ENCODE data around the gene ZNF304.

The ZNF304 gene

DNA sequence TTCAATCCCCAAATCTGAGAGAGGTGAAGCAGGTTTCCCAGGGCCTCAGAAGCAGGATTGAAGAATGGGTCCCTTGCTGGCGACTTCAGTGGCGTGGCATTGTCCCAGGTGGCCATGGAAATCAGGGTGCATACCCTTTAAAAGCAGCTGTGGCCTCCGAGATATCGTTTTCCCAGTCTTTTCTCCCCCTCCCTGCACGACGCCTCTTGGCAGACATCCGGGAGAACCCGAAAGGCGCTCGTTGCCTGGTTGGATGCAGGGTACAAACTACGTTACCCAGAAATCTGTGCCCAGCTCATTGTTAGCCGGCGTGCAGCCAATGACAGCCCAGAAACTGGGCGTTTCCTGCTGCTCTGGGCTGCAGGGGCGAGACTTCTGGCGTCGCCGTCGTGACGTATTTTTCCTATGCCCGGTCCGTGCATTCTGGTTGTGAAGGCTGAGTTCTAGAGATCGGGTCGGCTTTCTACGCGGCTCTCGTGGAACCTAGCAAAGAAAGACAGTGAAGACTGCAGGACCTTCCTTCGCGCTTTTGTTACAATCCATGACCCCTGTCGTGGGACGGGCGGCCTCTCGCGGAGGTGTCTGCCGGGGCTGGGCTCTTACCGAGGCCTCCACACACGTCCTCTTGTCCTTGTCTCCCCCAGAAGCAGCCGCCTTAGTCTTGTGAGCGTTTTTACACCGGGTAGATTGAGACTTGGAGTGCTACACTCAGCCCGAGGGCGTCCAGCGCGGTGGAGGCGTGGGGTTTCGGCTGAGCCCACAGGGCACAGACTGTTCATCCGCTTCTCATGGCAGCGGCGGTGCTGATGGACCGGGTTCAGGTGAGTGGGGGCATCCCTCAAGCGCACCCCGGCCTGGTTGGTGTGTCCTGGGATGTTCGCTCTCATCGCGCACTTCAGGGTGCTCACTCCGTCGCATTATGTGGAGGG, at the start of gene ZNF304:
TSS of gene ZNF304 (plus strand) at position 395 of the 929 bp plus-strand sequence. CDS start at position 789, 394 bp downstream.
- peak; percentile 97 for DNase-seq

DNA sequence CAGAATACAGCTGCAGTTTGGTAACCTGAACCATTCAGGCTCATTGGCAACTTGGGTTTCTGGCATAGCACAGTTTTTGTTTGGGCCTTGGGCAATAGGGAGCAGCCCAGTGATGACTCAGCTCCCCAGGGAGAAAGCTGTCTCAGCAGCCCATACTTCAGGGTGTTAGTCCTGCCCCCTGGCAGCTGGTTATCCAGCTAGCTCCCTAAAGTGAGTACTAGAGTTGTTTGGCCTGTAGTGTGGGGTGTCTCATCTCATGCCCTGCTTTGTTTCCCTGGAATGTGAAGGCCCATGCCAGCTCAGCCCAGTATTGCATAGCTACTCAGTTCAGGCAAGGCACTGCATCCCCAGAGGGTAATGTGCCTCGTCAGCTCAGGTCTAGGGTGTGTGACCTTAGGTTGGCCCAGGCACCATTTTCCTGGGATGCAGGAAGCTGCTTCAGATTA, 49.0 kb upstream of the ZNF304 start:
- peak; percentile 96 for DNase-seq

DNA sequence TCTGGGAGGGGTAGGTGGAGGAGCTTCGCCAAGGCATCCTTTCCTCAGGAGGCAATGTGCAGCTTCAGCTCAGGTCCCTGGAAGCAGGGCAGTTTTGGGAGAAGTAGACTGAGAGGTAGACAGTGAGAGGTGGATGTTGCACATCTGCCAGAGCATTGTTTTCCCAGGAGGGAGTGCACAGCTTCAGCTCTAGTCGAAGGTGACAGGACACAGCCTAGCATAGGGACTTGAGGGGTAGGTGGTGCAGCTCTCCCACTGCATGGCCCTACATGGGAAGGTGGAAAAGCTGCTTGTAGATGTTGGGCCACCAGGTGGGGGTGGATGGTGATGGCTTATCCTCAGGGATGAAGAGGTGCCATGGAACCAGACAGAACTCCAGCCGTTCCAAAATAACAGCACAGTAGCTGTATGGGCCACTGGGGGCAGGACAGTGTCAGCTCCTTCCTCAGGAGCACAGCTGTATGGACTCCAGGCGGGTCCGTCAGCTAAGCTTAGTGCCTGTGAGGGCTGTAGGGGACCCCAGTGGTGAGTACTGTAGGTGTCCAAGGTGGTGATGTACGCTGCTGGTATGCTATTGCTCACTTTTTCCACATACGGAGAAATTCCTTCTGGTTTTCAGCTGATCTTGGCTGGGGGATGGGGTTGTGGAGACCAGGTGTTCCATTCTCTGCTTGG, 48.2 kb upstream of the ZNF304 start:
- peak; percentile 27 for DNase-seq

DNA sequence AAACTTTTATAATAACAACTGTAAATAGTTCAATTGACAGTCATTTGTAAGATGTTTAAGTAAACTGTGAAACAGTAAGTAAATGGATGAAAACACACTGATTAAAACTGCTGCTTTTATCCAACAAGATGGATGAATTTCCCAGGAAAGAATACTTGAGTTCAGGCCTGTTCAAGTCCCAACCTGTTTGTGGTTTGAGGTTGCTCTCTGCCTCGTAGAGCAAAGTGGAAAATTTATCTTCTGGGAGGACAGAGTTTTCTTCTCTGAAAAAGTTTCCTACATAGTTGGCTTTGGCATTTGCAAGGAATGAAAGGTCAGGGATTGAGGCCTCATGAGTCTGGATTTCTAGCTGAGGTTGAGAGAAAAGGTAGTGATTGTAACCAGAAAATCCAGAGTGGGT, 46.0 kb upstream of the ZNF304 start:
- DNase-seq: no peak

DNA sequence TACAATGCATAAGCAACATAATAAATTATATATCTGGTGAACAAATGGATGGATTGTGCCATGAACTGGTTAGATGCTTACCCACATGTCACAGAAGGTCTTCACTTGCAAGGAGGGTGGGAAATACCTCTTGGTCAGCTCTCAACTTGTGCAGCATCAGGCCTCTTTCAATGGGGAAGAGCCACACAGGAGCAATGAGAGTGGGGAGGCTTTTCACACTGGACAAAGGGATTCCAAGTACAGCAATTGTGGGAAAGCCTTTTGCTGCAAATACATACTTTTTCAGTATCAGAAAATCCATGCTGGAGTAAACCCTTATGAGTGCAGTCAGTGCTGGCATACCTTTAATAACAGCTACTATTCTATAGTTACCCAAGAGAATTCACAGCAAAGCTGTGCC, 42.6 kb upstream of the ZNF304 start:
- DNase-seq: no peak

DNA sequence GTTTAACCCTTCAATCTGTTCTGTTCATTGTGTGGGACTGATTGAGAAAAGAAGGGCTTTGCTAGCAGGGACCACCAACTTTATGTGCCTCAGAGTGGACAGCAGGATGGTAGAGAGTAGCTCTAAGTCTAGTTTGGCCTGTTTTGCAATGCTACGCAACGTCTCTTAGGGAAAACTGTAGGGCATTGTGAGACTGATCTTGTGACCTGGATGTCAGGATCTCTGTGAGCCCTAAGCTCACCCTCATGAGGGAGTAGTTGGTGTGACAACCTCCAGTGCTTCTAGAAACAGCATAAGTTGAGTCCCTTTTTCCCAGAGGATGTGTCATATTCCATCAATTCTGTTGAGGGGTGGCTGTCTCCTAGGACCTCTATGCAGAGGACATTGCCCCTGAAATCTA, 40.3 kb upstream of the ZNF304 start:
- DNase-seq: no peak

DNA sequence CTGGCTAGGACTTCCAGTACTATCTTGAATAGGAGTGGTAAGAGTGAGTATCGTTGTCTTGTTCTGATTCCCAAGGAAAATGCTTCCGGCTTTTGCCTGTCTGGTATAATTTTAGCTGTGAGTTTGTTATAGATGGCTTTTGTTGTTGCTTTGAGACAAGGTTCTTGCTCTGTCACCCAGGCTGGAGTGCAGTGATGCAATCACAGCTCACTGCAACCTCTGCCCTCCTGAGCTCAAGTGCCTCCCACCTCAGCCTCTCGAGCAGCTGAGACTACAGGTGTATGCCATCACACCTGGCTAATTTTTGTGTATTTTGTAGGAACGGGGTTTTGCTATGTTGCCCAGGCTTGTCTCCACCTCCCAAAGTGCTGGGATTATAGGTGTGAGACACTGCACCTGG, 36.9 kb upstream of the ZNF304 start:
- DNase-seq: no peak

DNA sequence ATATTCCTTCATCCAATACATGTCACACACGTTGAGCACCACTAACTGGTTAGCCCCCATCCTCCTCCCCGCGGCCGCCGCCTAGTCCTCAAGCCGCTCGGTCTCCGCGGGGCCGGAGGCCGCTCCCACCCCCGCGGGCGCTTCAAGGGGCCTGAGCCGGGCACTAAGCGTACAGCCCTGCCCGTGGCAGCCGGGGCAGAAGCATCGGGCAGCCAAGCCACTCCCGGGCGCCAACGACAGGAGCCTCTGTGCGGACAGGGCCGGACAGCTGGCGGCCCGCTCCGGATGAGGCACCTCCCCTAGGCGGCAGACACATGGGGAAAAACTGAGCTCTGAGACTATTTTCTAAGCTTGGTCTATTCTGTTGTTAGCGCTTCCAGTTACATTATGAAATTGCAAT, 33.6 kb upstream of the ZNF304 start:
- DNase-seq: no peak

DNA sequence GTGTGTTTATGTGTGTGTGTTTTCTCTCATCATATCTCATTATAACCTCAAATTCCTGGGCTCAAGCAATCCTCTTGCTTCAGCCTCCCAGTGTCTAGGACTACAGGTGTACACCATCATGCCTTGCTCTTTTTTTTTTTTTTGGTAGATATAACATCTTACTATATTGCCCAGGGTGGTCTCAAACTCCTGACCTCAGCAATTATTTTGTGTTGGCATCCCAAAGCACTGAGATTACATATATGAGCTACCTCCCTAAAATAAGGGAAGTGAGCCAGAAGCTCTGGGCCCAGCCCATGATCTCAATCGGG, 31.2 kb upstream of the ZNF304 start:
- no peak for DNase-seq

DNA sequence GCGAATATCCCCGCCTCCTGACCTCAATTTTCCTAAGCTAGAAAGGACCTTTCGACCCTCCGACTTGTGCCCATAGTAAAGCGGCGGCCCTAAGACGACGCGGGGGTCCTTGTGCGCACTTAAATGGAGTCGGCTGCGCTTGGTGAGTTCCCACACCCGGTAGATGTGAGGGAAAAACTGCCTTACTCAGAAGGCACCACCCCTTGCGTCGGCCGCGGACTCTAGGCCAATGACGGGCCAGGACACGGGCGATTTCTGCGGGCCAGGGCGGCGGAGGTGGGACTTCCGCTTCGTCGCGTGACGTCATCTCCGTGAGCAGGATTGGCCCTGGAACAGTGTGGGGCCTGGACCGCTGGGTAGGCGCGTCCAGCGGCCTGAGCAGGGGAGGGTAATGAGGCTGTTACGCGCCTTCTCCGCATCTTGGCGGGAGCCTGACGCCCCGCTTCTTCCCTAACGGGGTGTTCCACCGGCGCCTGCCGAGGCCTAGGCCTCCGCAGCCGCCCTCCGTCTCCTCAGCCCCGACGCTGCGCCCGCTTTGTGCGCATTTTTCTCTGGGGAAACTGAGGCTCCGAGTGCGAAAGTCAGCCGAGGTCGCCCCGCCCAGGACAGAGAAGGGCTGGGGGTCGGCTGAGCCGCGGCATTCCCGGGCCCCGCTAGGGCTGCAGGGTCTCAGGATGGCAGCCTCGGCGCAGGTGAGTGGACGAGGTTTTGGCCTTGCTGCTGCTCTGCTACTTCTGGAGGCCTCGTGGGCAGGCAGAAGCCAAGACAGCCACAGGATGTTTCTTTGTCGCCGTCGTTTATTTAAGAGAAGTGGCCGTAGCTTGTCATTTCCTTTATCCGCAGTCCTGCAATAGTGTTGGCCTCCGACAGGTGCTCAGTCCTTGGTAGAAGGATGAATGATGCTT, 30.6 kb upstream of the ZNF304 start, which contains the start of gene ZNF543:
TSS of gene ZNF543 (plus strand) at position 293 of the 905 bp plus-strand sequence. CDS start at position 675, 382 bp downstream.
- DNase-seq: peak; percentile 97

DNA sequence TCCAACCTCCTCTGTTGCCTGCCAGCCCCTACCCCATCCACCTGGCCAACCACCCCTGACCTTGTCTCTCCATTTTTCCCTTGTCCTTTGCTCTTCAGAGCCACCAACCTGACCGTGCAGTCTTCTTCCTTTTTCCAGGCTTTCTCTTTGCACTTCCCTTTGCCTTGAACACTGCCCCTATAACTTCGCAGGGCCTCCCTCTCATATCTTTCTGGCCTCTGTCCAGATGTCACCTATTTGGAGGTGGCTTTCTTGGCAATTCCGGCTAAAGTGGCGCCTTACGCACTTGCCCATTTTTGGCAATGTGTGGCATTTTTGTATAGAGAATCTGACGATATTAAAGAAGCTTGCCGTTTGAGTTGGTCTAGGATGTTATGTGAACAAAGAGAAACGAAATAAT, 30.0 kb upstream of the ZNF304 start:
- DNase-seq: no peak

DNA sequence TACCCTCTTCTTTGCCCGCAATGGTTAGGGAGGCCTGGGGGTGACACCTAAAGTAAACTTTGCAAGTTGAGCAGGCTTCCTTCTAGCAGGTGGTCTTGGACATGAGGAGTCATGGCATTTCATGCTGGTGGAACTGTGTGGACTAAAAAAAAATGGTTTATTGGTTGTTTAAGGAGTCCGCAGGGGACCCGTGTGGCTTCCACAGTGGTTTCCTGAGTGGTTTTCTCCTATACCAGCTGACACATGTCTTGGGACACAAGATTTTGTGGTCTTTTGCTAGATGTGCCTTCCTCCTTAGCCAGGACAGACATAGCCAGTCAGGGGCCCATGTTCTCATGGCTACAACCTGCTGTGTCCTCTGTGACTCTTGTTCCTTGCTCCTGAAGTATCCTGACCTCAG, 29.3 kb upstream of the ZNF304 start:
- no peak for DNase-seq

DNA sequence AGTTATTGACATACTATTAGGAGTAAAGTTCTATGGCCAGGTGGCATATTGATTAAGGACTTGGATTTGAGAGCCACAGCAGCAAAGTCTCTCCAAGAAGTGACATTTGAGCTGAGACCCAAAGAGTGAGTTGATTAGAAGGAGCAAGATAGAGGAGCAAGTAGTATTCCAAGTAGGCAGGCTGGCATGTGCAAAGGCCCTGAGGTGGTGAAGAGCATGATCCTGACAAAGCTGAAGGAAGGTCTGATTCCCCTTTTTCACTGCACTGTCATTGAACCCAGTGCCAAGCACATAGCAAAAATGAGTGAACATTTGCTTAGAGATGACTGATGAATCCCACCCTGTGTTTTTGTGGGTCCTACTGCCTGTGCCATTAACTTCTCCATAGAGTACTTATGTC, 26.1 kb upstream of the ZNF304 start:
- no peak for DNase-seq

DNA sequence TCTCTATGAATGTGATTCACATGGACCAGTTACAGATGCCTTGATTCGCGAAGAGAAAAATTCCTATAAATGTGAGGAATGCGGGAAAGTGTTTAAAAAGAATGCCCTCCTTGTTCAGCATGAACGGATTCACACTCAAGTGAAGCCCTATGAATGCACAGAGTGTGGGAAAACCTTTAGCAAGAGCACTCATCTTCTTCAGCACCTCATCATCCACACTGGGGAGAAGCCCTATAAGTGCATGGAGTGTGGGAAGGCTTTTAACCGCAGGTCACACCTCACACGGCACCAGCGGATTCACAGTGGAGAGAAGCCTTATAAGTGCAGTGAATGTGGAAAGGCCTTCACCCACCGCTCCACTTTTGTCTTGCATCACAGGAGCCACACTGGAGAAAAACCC, 23.1 kb upstream of the ZNF304 start:
- no peak for DNase-seq

DNA sequence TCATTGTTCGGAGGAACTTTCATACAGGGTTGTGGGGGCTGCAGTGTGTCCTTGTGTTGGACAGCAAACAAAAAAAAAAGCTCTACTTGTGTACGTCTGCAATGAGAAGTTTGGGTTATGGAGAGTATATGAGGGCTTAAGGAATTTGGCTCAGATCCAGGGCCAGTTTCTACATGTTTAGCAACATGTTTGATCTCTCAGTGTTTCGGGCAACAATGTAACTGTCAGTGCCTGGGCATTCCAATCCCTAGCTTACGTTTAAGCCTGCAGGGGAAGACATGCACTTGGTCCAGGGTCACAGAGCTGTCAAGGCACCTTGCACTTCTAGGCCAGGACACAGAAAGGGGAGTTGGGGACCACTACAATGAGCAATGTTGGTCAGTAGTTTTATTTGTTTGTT, 16.9 kb upstream of the ZNF304 start:
- no peak for DNase-seq

DNA sequence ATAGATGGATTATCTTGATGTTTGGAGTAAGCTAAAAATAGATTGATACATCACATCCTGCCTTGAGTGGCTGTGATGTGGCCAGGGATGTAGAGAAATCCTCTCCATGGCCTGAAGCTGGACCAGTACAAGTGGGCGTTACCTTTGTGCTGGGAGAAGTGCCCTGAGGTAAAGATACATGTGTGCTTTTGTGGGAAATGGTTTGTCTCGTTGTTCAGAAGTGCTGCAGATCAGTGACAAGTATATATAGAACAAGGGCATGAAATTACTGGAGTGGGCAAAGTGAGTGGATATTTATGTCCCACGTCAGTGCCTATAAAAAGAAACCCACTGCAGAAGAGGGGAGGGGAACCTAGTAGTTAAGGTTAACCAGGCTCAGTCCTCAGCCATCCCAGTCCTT, 12.2 kb upstream of the ZNF304 start:
- DNase-seq: no peak

DNA sequence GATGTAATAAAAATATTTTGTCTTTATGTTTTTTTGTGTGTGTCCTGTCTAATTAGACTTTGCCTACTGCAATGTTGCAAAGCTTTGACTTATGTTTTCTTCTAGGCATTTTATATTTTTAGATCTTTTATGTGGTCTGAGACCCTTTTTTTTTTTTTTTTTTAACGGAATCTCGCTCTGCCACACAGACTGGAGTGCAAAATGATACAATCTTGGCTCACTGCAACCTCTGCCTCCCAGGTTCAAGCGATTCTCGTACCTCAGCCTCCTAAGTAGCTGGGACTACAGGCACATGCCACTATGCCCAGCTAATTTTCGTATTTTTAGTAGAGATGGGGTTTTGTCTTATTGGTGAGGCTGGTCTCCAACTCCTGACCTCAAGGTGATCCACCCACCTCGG, 8.5 kb upstream of the ZNF304 start:
- DNase-seq: no peak

DNA sequence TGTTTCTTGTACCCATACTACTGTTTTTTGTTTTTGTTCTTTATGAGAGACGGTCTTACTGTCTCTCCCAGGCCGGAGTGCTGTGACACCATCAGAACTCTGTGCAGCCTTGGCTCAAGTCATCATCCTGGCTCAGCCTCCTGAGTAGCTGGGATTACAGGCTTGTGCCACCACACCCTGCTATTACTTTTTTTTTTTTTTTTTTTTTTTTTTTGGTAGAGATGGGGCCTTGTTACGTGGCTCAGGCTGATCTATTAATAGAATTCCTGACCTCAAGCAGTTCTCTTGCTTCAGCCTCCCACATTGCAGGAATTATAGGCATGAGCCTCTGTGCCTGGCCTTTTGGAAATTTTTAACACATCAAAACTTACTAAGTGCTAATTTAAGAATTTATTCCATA, 2.9 kb upstream of the ZNF304 start:
- no peak for DNase-seq

DNA sequence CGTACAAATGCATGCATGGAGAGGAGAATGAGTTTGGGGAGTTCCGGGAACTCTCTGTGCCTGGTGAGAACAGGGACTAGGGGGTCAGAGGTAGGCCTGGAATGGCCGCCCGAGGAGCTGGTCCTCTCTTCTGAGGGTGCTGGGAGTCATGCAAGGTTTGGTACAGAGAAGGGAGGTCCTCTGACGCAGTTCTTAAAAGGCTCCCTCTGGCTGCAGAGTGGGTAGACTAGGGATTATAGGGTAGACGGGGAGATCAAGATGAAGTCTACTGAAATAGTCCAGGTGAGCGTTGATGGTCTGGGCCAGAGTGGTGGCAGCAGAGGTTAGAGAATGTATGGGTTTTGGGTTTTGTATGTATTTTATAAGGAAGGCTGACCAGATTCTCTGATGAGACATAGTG, 796 bp downstream of the ZNF304 start:
- DNase-seq: peak; percentile 10

DNA sequence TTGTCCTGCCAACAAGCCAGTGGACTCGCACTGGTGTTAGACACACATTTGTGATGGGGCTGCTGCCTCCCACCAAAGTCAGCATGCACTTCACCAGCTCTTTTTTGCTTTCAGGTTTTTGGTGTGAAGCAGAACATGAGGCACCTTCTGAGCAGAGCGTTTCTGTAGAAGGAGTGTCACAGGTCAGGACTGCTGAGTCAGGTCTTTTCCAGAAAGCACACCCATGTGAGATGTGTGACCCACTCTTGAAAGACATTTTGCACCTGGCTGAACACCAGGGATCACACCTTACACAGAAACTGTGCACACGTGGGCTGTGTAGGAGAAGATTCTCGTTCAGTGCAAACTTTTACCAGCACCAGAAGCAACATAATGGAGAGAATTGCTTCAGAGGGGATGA, 4.8 kb downstream of the ZNF304 start:
- DNase-seq: no peak

DNA sequence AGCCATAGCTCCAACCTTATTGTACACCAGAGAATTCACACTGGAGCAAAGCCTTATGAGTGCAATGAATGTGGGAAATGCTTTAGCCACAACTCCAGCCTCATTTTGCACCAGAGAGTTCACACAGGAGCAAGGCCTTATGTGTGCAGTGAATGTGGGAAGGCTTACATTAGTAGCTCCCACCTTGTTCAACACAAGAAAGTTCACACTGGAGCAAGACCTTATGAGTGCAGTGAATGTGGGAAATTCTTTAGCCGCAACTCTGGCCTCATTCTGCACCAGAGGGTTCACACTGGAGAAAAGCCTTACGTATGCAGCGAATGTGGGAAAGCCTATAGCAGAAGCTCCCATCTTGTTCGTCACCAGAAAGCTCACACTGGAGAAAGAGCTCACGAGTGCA, 6.3 kb downstream of the ZNF304 start:
- no peak for DNase-seq

DNA sequence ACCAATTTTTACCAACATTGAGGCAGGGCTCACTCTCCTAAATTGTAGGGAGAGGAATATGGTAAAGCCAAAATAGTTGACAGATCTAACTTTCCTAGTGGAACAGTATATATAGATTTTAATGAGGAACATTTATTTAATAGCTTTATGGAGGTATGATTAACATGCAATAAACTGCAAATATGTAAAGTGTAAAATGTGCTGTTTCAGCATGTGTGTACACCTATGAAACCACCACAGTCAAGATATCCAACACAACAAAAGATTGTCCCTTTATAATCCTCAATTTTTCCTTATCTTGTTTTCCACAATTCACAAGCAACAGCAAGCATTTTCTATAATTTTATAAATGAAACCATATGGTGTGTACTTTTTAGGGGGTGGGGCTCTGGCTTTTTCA, 8.2 kb downstream of the ZNF304 start:
- no peak for DNase-seq

DNA sequence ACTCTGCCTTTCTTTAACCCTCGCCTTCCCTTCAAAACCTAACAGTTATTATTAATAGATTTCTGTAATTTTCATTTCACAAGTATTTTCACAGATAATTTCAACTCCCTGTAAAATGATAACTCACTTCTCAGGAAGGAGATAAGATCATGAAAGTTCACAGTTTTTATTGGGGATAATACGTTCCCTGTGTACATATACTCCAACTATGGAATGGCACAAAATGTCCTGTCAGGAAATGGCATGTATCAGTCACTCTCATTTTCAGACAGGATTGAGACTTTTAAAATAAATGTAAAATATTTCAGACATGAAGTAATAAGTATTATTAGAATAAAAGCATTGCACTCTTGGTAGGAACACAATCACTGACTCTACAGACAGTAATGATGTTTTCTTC, 11.3 kb downstream of the ZNF304 start:
- DNase-seq: no peak

All from EL (cell line).